AG04450 (cell line): ENCODE measurements around the gene EYA3. TPM values are rescaled to one million over a fixed set of nuclear protein-coding genes. Genes with fewer than 3 reads are reported as not detected.

ENCODE experiments used
- CTCF ChIA-PET: fragments of 300-600, 350-600 bp; formaldehyde crosslinking; extraction: SDS; loops from one replicate; lab custom pipeline; 2022; ENCODE audit warnings: antibody characterized with exemption, inconsistent platforms; lab: Charles Lee
- POLR2A ChIA-PET: fragments of 350-600 bp; formaldehyde crosslinking; extraction: SDS; loops from one replicate; lab custom pipeline; 2021; ENCODE audit warnings: antibody characterized with exemption, inconsistent platforms; lab: Yijun Ruan, JAX
- DNase-seq: peaks from one replicate; pipeline ENCODE4 v3.0.0-alpha.2; 2011; ENCODE audit warnings: low read depth, low spot score
- H3K27ac ChIP-seq: one replicate; pipeline ENCODE4 v1.5.1; 2012; ENCODE audit warnings: low read depth, low read length, control low read depth
- H3K27me3 ChIP-seq: one replicate; pipeline ENCODE4 v1.6.0; 2012; ENCODE audit warnings: low read length; ENCODE audit not compliant: control insufficient read depth, insufficient read depth
- H3K4me3 ChIP-seq: 2 replicates; pipeline ENCODE4 v1.5.1; 2011; ENCODE audit warnings: mild to moderate bottlenecking, low read depth, low read length, control low read depth
- H3K9me3 ChIP-seq: 2 replicates; pipeline ENCODE4 v1.5.1; 2012; ENCODE audit warnings: low read length; ENCODE audit not compliant: control insufficient read depth, insufficient read depth
- CTCF ChIP-seq: IDR thresholded peaks from 2 replicates; pipeline ENCODE4 v1.5.1; 2011; ENCODE audit warnings: low read depth, low read length, control low read depth, inconsistent platforms
- polyA plus RNA-seq: library from polyadenylated mRNA; depleted of rRNA; stranded (reverse); fragments of >200 nt; gene quantifications from 2 replicates; pipeline ENCODE4 v1.2.3, GENCODE V29; 2011

Gene EYA3
- polyA plus RNA-seq, 1 experiment: 17.0 TPM

- POLR2A ChIA-PET: no interaction called here
- Histone ChIP-seq H3K27ac (no peak overlapping the region), H3K4me3 (no peak overlapping the region), H3K27me3 (no peaks in the 10 kb centered on the region), H3K9me3 (no peaks in the 10 kb centered on the region)
- TF ChIP-seq CTCF: no peak
- DNase-seq: no peak
- CTCF ChIA-PET: interaction anchor here (0.7 to 1.6 kb wide), 2 partner anchors 172 to 210 kb away, joined by 3 to 7 read pairs; no protein-coding TSS in a partner anchor
These were observed 51.2 kb downstream of the EYA3 start for GRCh38 chr1:28037206-28037605.

- Histone ChIP-seq H3K9me3 (no peaks in the 10 kb centered on the region), H3K4me3 (no peak overlapping the region), H3K27me3 (no peaks in the 10 kb centered on the region), H3K27ac (no peak overlapping the region)
- ChIA-PET POLR2A (no interaction called here), CTCF (interaction anchor here (0.7 kb wide), 1 partner anchor 211 kb away, joined by 3 read pairs; no protein-coding TSS in a partner anchor)
- no peak for TF ChIP-seq CTCF
- no peak for DNase-seq
These were observed 52.0 kb downstream of the EYA3 start for GRCh38 chr1:28036431-28036830.

- Histone ChIP-seq H3K27ac (no peak overlapping the region), H3K9me3 (no peaks in the 10 kb centered on the region), H3K4me3 (no peak overlapping the region), H3K27me3 (no peaks in the 10 kb centered on the region)
- ChIA-PET CTCF (no interaction called here), POLR2A (no interaction called here)
- no peak for TF ChIP-seq CTCF
- no peak for DNase-seq
These were observed 53.0 kb downstream of the EYA3 start for GRCh38 chr1:28035420-28035819.

- no peak for DNase-seq
- ChIA-PET POLR2A (no interaction called here), CTCF (interaction anchor here (1.8 kb wide), 1 partner anchor 174 kb away, joined by 4 read pairs; no protein-coding TSS in a partner anchor)
- H3K27me3 ChIP-seq: no peaks in the 10 kb centered on the region
- no peak for TF ChIP-seq CTCF
- no peak overlapping the region for H3K27ac ChIP-seq
- H3K4me3 ChIP-seq: no peak overlapping the region
- no peaks in the 10 kb centered on the region for H3K9me3 ChIP-seq
These were observed 56.1 kb downstream of the EYA3 start for GRCh38 chr1:28032281-28032680.

- POLR2A ChIA-PET: no interaction called here
- DNase-seq: no peak
- CTCF ChIA-PET: no interaction called here
These were observed 57.2 kb downstream of the EYA3 start for GRCh38 chr1:28031173-28031572.

More at GRCh38 chr1:28031173-28031572, 57.2 kb downstream of the EYA3 start:
- Histone ChIP-seq H3K9me3 (no peaks in the 10 kb centered on the region), H3K27ac (no peak overlapping the region), H3K4me3 (no peak overlapping the region), H3K27me3 (no peaks in the 10 kb centered on the region)
- TF ChIP-seq CTCF: no peak
